Caki2 (cell line): ENCODE results near the gene SDR39U1. TPM values are rescaled to one million over a fixed set of nuclear protein-coding genes. Genes with fewer than 3 reads are reported as not detected.
A peak's percentile ranks its signal among the peaks of the same experiment; 100 is the strongest.

Experiments used
- DNase-seq: peaks from one replicate; pipeline ENCODE4 v3.0.0-alpha.2; 2015; ENCODE audit warnings: low read depth
- in situ Hi-C: cut with HindIII; loops from 2 replicates; pipeline ENCODE4 v1.10.0; 2016; ENCODE audit warnings: low sequenced_read_pairs, low pct_unique_long_range_greater_than_20kb, mixed read lengths
- total RNA-seq: library from RNA; depleted of rRNA; stranded (reverse); fragments of >200 nt; shearing (Covaris generic); gene quantifications from 2 replicates; pipeline ENCODE4 v1.2.3, GENCODE V29; 2014; ENCODE audit warnings: low replicate concordance; rRNA removed

Gene SDR39U1
- total RNA-seq, 1 experiment from 2014 or later: 31.0 TPM

GRCh38 chr14:24399999-24400718 lies 42.4 kb downstream of the SDR39U1 start:
- in situ Hi-C loops: no loop called here
- no peak for DNase-seq

DNA sequence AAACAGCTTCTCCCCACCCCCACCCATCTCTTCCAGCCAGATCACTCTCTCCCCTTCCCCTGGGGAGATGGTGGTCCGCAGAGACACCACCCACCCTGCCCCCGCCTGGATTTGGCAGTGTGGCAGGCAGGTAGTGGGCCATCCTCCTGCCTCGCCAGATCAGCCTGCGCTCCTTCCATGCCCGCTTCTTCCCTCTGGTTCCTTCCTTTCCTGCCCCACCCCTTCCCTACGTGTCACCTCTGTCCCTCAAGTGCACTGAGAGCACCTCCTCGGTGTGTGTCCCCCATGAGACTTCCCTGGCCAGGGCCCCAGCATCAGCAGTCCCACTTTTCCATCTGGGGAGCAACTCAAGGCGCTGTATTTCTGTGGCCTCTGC lies 43.1 kb downstream of the SDR39U1 start:
- in situ Hi-C loops: no loop called here
- DNase-seq: no peak

- in situ Hi-C loops: no loop called here
- no peak for DNase-seq
Measured at GRCh38 chr14:24398653-24399446, 43.7 kb downstream of the SDR39U1 start, which contains the start of gene NYNRIN. TSS of gene NYNRIN (plus strand) at chr14:24399003. CDS start at chr14:24399247, 244 bp downstream.

DNA sequence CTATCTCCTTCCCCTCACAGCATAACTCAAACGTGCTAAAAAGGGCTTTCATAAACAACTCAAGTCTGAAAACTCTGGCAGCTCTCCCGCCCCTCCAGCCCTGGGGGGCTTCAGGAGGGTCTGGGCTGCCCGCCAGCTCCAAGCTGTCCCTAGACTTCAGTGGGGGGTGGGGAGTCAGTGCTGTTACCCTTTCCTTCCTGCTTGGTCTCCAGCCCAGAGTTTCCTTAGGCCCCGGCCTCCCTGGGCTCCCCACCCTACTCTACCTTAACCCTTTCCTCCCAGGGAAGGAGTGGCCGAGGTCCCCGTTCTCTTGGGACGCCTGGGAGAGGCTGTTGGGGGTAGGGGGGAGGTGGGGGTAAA lies 44.3 kb downstream of the SDR39U1 start:
- no peak for DNase-seq
- in situ Hi-C loops: no loop called here

GRCh38 chr14:24397639-24398292 lies 44.8 kb downstream of the SDR39U1 start:
- in situ Hi-C loops: no loop called here
- DNase-seq: no peak

DNA sequence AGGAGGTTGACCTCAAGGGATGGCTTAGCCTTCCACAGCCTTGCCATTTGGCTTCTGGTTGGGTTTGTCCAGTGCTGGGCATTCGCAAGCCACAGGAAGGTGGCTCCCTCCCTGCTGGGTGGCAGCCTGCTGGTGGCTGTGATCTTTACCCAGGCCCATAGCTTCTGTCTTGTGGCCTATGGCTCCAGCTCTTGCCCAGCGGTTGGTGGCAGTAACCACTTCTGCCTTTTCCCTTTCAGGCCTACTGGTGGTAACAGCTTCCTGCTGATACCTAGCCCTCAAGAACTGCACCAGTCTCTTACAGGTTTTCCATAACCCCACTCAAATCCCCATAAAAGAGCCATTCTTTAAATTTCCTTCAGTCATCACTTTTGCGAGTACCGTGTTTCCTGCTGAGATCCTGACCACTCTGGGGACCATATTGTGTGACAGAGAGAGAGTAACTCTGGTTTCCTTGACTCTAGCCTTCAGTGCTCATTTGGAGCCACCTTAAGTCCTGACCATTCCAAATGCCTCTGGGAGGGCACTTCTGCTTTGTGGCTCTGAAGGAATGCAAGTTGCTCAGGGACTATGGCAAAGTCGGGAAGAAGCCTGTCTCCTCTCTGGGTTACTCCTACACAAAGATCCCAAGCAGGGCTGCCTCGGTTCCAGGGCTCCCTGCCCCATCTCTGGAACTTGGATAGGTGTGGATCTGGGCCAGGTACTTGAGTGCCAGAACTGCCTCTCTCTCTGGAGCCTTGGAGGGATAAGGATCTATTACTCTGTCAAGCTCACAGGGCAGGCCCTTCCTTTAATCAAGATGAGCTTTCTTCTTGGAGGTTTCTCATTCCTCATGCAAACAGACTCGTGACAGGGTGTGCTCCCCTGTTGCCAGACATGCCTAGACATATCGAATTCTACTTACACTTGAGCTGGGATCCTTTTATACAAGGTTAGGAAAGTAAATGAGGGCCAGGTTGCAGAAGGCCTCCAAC lies 46.7 kb downstream of the SDR39U1 start:
- in situ Hi-C loops: no loop called here
- DNase-seq: no peak

DNA sequence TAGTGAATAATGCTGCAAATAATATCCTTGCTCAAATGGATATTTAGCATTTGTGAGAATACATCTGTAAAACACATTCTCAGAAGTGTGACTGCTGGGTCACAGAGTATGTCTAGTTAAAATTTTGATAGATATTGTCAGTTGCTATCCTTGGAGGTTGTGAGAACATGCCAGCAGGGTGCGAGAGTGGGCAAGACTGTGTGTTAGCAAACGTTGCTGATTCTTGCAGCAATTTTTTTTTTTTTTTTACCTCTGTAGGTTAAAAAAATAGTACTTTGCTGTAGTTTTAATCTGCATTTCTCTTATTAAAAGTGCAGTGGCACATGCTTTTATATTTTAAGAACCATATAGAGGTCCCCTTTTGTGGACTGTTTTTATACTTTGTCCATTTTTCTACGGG lies 48.3 kb downstream of the SDR39U1 start:
- DNase-seq: no peak
- in situ Hi-C loops: no loop called here

- in situ Hi-C loops: no loop called here
- DNase-seq: no peak
Measured at GRCh38 chr14:24392325-24393091, 50.1 kb downstream of the SDR39U1 start.

DNA sequence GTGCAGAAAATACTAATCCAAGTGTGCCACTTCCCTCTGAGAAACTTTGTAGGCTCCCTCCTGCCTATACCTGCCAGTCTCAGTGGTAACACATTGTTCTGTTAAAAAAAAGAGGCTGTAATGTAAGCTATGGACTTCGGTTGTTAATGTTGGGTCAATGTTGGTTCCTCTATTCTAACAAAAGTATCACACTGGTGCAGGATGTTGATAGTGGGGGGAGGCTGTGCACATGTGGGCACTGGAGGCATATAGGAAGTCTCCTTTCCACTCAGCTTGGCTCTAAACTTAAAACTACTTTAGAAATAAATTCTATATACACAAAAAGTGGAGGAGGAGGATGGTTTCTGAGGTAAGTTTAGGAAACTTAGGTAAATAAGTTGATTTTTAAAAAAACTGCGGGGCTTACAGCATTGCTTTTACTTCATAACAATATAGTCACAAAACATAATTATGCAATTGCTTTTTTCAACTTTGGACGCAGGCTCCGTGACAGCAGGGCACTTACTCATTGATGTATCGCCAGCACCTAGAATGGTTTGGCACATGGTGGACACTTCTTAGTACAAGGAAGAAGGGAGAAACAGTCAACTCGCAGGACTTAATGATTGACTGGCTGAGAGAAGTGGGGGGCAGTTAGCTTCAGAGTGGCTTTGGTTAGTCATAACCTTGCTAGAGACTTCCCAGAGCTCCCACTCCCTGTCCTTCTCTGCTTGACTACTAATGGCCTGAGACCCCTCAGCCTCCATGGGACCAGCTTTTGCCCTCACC lies 51.7 kb downstream of the SDR39U1 start:
- in situ Hi-C loops: no loop called here
- DNase-seq: peak; percentile 12

Other genes starting within 250 kb of the SDR39U1 start
- gene TM9SF1, start 247.3 kb downstream of the SDR39U1 start, total RNA-seq: 50.9 and 57.1 TPM in 2 replicates
- gene TSSK4, start 237.1 kb downstream of the SDR39U1 start, total RNA-seq: not detected in 2 replicates
- 23.3 and 52.2 TPM in 2 replicates for gene CHMP4A, start 229.3 kb downstream of the SDR39U1 start, total RNA-seq
- gene MDP1, start 226.7 kb downstream of the SDR39U1 start, total RNA-seq: 19.8 and 23.5 TPM in 2 replicates
- gene NEDD8, start 210.4 kb downstream of the SDR39U1 start, total RNA-seq: 129 and 160 TPM in 2 replicates
- 57.8 and 93.4 TPM in 2 replicates for gene GMPR2, start 209.8 kb downstream of the SDR39U1 start, total RNA-seq
- 27.7 and 38.3 TPM in 2 replicates for gene TINF2, start 200.2 kb downstream of the SDR39U1 start, total RNA-seq
- 0.44 TPM in 1 of 2 replicates, not detected in the other for gene TGM1, start 179.6 kb downstream of the SDR39U1 start, total RNA-seq
- gene RABGGTA, start 171.2 kb downstream of the SDR39U1 start, total RNA-seq: 10.3 and 12.9 TPM in 2 replicates
- gene DHRS1, start 143.0 kb downstream of the SDR39U1 start, total RNA-seq: 5.3 and 9.2 TPM in 2 replicates
- gene NOP9, start 142.9 kb downstream of the SDR39U1 start, total RNA-seq: 8.8 and 13.8 TPM in 2 replicates
- gene CIDEB, start 134.8 kb downstream of the SDR39U1 start, total RNA-seq: 1.0 and 6.8 TPM in 2 replicates
- 0.98 TPM in 1 of 2 replicates, not detected in the other for gene LTB4R2, start 132.6 kb downstream of the SDR39U1 start, total RNA-seq
- gene LTB4R, start 131.3 kb downstream of the SDR39U1 start, total RNA-seq: 0.12 and 2.7 TPM in 2 replicates
- gene ADCY4, start 107.7 kb downstream of the SDR39U1 start, total RNA-seq: not detected in 2 replicates
- not detected in 2 replicates for gene RIPK3, start 102.8 kb downstream of the SDR39U1 start, total RNA-seq
- not detected in 2 replicates for gene NFATC4, start 74.6 kb downstream of the SDR39U1 start, total RNA-seq
- gene NYNRIN, start 43.8 kb downstream of the SDR39U1 start, total RNA-seq: 0.03 TPM in 1 of 2 replicates, not detected in the other
- 0.81 and 2.2 TPM in 2 replicates for gene CBLN3, start 13.1 kb downstream of the SDR39U1 start, total RNA-seq
- 25.4 and 31.1 TPM in 2 replicates for gene KHNYN, start 12.8 kb downstream of the SDR39U1 start, total RNA-seq
- not detected in 2 replicates for gene CMA1, start 65.5 kb upstream of the SDR39U1 start, total RNA-seq
- not detected in 2 replicates for gene CTSG, start 133.5 kb upstream of the SDR39U1 start, total RNA-seq
- not detected in 2 replicates for gene GZMH, start 166.9 kb upstream of the SDR39U1 start, total RNA-seq
- not detected in 2 replicates for gene GZMB, start 191.4 kb upstream of the SDR39U1 start, total RNA-seq